NCI-H2227 treated with DMSO at 0.1 percent for 48 hours (cell line): Measurements from ENCODE around the gene TJAP1.
A peak's percentile ranks its signal among the peaks of the same experiment; 100 is the strongest.

ENCODE experiments used
- DNase-seq: peaks from one replicate; lab custom pipeline; 2025; lab: John Stamatoyannopoulos, UW

TJAP1 gene, protein sequence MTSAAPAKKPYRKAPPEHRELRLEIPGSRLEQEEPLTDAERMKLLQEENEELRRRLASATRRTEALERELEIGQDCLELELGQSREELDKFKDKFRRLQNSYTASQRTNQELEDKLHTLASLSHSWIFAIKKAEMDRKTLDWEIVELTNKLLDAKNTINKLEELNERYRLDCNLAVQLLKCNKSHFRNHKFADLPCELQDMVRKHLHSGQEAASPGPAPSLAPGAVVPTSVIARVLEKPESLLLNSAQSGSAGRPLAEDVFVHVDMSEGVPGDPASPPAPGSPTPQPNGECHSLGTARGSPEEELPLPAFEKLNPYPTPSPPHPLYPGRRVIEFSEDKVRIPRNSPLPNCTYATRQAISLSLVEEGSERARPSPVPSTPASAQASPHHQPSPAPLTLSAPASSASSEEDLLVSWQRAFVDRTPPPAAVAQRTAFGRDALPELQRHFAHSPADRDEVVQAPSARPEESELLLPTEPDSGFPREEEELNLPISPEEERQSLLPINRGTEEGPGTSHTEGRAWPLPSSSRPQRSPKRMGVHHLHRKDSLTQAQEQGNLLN

DNA sequence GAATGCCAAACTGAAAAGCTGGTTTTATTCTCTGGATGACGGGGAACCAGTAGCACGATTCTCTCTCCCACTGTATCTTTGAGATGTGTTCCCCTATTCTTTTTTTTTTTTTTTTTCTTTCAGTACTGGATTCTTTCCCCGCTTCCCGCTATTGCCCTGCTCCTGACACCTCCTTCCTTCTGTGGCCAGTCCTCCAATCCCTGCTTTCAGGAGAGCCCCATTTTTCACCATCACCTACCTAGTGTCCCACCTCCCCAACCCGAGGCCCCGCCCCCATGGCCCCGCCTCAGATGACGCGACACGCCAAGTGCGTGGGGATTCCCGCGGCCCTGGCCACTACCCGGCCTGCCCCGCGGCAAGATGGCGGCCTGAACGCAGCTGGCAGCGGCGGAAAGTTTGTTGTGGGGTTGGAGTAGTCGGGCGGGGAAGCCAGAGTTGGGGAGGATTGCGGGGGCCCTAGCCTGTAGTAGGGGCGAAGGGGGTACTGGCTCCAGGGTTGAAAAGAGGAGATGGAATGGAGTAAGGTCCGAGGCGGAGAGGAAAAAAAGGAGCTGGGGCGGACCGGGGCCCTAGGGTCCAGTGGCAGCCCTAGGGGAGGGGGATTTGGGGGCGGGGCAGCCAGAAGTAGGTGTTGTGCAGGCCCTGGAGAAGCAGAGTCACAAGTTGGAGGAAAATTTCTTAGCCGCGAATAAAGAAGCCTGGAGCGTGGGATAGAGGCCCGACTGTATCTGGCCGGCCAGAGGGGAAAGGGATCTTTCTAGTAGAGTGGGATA is at the start of gene TJAP1:
TSS of gene TJAP1 (plus strand) at position 336 of the 773 bp plus-strand sequence. CDS start 21,432 bp downstream, outside the sequence.
- peak; percentile 81 for DNase-seq

DNA sequence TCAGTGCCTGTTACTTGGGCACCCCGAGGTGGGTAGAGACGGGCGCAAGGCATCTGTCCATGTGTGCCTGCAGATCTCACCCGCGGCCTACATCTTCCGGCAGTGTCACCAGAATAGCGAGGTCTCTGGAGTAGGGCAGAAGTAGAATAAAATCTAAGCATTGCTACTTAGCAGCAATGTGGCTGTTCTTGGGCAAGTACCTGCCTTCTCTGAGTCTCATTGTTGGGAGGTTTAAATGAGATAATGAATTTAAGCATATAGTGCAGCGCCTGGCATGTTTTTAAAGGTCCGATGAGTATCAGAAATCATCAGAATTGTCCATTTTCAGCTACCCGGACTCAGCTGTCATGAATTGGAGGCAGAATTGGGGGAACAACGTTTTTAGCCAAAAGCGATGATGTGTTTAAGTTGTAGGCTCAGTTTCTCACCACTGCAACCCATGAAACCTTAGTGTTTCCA is 49.2 kb upstream of the TJAP1 start:
- no peak for DNase-seq

DNA sequence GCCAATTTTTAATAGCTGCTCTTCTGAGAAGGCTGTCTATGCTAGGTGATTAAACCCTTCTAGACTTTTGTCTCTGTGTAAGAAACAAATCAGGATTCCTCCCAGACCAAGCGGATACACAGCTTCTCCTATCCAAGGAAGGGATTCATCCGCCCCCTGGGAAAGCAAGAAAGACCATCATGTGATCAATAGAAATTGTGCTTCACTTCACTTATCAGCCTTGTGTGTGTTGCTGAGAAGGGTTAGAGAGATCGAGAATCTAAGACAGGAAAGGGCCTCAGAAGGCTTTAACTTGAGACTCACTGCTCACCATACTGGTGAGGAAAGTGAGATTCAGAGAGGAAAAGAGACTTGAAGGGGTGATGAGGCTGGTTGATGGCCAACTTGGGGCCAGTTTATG is 48.5 kb upstream of the TJAP1 start:
- DNase-seq: no peak

DNA sequence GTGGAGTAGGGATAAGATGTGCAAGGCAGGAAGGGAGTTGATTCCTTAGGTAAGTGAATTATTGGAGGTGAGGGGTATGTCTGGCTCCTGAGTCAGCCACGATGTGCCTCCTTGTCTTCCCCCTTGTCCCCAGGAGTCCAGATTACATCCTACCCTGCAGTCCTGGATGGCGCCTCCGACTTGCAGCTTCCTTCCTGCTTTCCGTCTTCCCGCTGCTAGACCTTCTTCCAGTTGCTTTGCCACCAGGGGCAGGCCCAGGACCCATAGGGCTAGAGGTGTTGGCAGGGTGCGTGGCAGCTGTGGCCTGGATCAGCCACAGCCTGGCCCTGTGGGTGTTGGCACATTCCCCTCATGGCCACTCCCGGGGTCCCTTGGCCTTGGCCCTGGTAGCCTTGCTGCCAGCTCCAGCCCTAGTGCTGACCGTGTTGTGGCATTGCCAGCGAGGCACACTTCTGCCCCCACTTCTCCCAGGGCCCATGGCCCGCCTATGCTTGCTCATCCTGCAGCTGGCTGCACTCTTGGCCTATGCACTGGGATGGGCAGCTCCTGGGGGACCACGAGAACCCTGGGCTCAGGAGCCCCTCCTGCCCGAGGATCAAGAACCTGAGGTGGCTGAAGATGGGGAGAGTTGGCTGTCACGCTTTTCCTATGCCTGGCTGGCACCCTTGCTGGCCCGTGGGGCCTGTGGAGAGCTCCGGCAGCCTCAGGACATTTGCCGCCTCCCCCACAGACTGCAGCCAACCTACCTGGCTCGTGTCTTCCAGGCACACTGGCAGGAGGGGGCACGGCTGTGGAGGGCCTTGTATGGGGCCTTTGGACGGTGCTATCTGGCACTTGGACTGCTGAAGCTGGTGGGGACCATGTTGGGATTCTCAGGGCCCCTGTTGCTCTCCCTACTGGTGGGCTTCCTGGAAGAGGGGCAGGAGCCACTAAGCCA is 45.1 kb upstream of the TJAP1 start:
- DNase-seq: no peak

DNA sequence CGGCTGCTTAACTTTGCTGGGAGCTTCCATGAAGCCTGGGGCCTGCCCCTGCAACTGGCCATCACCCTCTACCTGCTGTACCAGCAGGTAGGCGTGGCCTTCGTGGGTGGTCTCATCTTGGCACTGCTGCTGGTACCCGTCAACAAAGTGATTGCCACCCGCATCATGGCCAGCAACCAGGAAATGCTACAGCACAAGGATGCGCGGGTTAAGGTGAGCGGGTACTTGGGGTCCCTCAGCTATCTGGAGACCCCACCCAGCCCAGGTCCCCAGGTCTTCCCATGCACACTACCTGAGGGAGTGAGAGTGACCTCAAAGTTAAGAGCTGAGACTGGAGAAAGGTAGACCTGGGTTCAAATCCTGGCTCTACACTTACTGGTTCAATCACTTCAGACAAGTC is 44.2 kb upstream of the TJAP1 start:
- DNase-seq: no peak

DNA sequence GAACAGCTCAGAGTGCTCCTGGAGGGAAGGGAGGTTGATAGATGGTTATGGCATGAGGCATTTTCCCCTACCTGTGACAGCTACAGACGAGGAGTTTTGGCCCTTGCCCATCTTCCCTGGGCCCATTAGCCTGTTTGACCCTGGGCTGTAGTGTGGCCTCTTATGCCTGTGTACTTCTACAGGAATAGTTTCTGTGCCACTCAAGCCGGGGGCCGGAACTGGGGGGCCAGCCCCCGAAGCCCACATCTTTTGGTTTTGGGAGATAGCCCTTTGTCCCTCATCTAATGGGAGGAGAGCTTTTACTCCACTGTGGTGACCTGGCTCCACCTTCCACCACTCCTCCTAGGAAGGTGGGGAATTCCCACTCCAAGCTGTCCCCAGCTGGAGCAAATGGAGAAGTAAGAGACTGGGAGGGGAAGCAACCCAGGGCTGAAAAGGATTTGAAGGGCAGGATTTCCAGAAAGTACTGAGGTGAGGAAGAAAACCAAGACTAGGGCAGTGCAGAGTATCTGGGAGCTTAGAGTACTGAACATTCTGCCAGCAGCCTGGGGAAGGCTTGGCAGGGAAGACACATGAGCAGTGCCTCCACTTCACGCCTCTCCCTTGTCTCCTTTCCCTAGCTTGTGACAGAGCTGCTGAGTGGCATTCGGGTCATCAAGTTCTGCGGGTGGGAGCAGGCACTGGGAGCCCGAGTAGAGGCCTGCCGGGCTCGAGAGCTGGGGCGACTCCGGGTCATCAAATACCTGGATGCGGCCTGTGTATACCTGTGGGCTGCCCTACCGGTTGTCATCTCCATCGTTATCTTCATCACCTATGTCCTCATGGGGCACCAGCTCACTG is 43.1 kb upstream of the TJAP1 start:
- DNase-seq: no peak

DNA sequence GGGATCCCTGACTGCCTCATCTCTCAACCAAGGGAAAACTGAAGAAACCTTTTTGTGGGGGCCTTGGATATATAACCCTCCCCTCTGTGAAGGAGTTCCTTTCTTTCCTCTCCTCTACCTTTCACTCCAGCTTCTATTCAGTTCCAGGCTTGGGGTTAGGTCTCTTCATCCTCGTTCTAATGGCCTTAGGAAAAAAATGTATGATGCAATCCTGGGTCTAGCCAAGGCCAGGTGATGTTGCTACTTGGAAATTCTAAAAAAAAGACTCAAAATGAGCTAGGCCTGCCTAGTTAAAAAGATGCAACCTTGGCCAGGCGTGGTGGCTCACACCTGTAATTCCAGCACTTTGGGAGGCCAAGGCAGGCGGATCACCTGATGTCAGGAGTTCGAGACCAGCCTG is 42.4 kb upstream of the TJAP1 start:
- DNase-seq: no peak

DNA sequence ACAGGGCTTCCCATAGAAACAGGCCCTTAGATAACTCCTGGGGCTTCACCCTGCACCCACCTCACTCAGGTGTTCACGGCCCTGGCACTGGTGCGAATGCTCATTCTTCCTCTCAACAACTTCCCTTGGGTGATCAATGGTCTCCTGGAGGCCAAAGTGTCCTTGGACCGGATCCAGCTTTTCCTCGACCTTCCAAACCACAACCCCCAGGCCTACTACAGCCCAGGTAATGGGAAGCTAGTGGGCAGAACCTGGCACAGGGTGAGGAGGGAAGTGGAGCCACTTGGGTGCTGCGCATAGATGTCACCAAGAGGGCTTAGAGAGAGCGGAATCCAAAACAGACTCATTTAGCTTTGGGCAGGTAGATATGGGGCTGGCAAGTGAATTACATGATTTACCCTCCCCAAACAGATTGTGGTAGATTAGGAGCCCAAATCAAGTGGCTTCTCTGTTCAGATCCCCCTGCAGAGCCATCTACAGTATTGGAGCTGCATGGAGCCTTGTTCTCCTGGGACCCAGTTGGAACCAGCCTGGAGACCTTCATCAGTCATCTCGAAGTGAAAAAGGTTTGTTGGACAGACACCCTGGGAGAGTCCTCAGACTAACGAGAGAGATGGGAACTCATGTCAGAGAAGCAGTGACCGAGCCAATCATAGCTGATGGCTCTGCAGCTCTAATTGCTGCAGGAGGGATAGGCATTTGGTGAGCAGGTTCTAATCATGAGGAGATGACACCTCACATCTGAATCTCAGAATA is 41.5 kb upstream of the TJAP1 start:
- DNase-seq: no peak

DNA sequence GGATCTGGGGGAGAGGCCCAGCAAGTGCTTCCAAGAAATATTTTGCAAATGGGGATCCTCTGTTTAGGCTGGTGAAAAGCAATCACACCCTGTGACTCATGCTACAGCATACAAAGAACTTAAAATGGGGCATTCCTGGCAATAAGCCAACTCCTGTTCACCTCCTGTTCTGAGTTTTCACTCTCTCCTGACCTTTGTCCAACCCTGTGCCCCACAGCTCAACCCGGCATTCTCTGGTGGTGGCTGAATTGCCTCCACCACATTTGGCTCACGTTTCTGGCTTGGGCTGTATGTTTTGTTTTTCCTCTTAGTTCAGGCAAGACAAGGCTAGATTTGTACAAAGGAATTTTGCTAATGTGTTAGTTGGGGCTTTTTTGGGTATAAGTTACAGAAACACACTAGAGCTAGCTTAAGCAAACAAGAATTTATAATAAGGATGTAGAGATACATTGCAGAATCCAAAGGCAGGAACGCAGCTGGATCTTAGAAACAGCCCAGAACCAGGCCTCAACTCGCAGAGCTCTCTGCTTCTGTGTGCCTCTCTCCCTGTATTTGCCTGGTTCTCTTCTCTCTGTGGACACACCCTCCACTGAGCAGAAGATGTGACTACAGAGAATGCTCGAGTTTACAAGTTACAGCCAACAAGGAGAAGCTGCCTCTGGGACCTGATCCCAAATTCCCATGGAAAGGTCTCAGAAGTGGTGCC is 40.6 kb upstream of the TJAP1 start:
- no peak for DNase-seq

DNA sequence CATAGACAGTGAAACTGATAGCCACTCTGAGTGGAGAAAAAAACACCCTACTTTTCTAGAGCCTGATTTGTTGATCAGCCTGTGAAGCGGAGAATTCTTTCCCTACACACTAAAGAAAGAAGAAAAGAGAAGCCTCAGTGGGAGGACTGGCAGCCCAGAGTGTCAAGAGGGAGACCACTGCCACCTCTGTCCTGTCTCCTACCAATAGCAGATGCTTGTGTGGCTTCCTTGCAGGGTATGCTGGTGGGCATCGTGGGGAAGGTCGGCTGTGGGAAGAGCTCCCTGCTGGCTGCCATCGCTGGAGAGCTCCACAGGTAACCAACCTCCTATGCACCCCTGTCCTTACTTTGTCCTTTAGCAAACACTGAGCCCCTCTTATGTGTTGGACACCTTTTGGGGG is 39.7 kb upstream of the TJAP1 start:
- DNase-seq: no peak

DNA sequence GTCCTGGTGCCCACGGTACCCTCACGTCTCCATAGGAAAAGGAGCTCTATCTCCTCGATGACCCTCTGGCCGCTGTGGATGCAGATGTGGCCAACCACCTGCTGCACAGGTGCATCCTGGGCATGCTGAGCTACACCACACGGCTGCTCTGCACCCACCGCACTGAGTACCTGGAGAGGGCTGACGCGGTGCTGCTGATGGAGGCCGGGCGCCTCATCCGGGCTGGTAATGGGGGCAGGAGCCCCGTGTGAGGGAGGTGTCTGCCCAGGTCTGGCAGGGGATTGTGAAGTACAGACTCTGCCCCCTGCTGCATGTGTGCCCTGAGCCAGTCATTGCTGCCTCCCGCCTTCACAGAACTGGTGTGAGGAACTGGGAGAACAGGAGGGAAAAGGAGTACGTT is 34.4 kb upstream of the TJAP1 start:
- DNase-seq: no peak

DNA sequence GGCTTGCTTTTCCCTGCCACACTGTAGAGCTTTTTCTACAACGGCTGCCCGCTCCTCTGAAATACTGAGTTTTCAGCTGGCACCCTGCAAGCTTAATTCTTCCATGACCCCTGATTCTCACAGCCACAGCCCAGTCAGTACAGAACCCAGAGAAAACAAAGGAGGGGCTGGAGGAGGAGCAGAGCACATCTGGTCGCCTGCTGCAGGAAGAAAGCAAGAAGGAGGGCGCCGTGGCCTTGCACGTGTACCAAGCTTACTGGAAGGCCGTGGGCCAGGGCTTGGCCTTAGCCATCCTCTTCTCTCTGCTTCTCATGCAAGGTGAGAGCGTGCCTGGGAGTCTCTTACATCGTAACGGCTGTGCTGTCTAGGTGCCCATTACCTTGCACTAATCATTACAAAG is 33.3 kb upstream of the TJAP1 start:
- DNase-seq: no peak

DNA sequence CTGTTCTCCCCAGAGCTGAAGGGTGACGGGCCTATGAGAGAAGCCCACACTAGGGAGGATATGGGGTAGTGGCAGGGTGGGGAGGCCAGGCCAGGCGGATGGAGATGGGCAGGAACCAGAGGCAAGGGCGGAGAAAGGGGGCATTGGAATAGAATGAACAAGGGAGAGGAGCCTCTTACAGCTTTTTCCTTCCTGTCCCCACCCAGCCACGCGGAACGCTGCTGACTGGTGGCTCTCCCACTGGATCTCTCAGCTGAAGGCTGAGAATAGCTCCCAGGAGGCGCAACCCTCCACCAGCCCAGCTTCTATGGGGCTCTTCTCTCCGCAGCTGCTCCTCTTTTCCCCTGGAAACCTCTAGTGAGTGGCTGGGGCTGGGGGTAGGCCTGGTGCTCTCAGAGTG is 32.8 kb upstream of the TJAP1 start:
- DNase-seq: no peak

DNA sequence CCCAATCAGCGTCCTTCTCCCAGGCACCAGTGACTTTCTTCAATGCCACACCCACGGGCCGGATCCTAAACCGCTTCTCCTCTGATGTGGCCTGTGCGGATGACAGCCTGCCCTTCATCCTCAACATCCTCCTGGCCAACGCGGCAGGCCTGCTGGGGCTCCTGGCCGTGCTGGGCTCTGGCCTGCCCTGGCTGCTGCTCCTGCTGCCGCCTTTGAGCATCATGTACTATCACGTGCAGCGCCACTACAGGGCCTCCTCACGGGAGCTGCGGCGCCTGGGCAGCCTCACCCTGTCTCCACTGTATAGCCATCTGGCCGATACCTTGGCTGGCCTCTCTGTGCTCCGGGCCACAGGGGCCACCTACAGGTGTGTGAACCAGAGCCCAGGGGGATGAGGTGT is 31.8 kb upstream of the TJAP1 start:
- no peak for DNase-seq

DNA sequence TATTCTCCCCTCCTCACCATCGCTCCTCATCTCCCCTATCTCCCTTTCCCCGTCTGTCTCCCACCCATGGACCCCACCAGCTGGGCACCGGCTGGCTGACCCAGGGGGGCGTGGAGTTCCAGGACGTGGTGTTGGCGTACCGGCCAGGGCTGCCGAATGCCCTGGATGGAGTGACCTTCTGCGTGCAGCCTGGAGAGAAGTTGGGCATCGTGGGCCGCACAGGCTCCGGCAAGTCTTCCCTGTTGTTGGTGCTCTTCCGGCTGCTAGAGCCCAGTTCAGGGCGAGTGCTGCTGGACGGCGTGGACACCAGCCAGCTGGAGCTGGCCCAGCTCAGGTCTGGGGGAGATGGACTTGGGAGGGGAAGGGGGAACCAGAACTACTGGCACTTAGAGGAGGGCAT is 29.8 kb upstream of the TJAP1 start:
- DNase-seq: no peak

DNA sequence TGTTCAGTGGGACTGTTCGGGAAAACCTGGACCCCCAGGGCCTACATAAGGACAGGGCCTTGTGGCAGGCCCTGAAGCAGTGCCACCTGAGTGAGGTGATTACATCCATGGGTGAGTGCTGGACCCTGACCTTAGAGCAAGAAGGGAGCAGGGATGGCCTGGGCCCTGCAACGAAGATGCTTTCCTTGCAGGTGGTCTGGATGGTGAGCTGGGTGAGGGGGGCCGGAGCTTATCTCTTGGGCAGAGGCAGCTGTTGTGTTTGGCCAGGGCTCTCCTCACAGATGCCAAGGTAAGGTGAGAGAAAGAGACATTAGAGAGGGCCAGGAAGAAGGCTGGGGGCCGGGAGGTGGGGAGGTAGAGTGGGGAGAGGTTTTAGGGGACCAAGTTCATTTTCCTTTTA is 28.5 kb upstream of the TJAP1 start:
- no peak for DNase-seq

DNA sequence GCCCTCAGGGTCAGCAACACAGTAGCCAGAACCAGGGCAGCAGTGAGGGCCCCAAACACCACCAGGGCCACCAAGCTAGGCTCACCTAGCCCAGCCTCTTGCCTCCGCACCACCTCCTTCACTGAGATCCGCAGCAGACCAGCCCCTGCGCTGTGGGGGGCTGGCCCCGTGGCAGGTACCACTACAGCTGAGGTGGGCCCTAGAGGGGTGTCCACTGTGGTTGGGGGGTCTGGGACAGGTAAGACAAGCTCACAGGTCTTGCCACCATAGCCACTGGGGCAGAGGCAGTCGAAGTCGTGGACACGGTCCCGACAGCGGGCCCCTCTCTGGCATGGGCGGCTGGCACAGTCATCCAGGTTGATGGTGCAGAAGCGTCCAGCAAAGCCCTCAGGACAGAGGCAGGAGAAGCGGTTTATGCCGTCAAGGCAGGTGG is 26.7 kb upstream of the TJAP1 start:
- DNase-seq: no peak

DNA sequence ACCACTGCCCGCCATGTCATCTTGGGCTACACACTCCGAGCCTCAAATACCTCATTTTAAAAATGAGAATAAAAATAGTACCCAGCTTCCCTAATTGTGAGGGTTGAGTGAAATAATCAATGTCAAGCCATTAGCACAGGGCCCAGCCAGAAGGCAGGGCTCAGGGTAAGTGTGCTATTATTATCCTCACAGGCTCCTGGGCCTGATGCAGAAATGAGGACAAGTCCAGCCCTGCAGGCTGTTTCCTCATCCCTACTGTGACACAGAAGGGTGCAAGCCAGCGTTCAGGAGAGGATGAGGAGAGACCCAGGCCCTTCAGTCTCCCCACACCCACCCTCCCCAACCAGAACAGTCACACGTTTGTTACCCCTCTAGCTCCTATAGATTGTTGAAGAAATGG is 26.0 kb upstream of the TJAP1 start:
- no peak for DNase-seq

DNA sequence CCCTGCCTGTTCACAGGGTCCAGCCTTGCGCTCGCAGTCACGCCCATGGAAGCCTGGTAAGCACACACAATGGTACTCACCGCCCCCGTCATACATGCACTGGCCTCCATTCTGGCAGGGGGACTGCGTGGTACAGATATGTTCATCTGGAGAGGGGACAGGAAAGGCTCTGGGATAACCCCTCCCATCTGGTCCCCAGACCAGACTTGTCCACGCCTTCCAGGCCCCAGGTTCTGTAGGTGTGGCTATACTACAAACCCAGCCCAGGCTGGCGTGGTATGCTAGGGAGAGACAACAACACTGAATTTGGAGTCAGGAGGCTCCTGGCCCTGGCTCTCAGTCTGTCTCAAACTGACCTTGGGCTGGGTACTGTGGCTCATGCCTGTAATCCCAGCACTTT is 25.4 kb upstream of the TJAP1 start:
- no peak for DNase-seq

DNA sequence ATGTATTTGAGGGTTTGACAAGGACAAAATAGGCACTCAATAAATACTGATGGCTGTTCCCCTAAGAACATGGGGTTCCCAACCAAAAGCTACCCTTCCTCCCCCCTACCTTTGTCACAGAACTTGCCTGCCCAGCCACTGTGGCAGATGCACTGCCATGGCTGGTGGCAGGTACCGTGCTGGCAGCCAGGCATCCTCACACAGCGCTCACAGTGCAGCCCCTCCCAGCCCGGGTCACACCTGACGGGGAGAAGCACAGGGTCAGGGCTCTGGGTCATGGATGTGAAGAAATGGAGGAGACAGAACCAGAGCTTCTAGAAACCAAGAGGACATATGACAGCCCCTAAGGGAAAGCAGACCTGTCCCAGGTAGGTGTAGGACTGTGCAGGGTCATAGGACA is 24.5 kb upstream of the TJAP1 start:
- DNase-seq: no peak
